Head of caudate nucleus (tissue), 42 donors: Measurements from ENCODE around the gene SNX6.
A peak's percentile ranks its signal among the peaks of the same experiment; 100 is the strongest.
"Not testable (repeated sequence)": the region's sequence is repeated elsewhere in the genome, so short reads cannot be mapped to it uniquely, and the experiment has no call there.

Experiments used
- DNase-seq, 42 donors: peaks; one replicate each; pipeline versions ENCODE4 v3.0.0 to v3.0.0-alpha.2; 2020 to 2021; ENCODE audit warnings: mixed read lengths in 7 of 42
- intact Hi-C: fragments of 100-400 bp; cut with DNase I; formaldehyde crosslinking; loops from one replicate; pipeline ENCODE4 v1.15.0; 2022

SNX6 gene

GRCh38 chr14:34583525-34583924 lies 46.4 kb downstream of the SNX6 start:
- DNase-seq = peak in 1 of 42 donors; percentile 2

GRCh38 chr14:34582117-34582680 lies 47.7 kb downstream of the SNX6 start:
- peak in 1 of 42 donors; percentile 25 for DNase-seq
- intact Hi-C loops = no loop called here

More at GRCh38 chr14:34583525-34583924, 46.4 kb downstream of the SNX6 start:
- intact Hi-C loops = no loop called here

GRCh38 chr14:34580381-34580780 lies 49.6 kb downstream of the SNX6 start:
- intact Hi-C loops = no loop called here
- peak in 3 of 42 donors; percentile 8 to 13 (median 9) for DNase-seq

- DNase-seq = peak in 1 of 42 donors; percentile 12
- intact Hi-C loops = no loop called here
These were observed 58.2 kb downstream of the SNX6 start for GRCh38 chr14:34571771-34572170.

- intact Hi-C loops = no loop called here
- DNase-seq = no peak
These were observed 60.2 kb downstream of the SNX6 start for GRCh38 chr14:34569750-34570149.

- DNase-seq = peak in 2 of 42 donors; percentile 7 to 28
- intact Hi-C loops = no loop called here
These were observed 61.1 kb downstream of the SNX6 start for GRCh38 chr14:34568803-34569202.

- no peak for DNase-seq
- intact Hi-C loops = no loop called here
These were observed 67.2 kb downstream of the SNX6 start for GRCh38 chr14:34562776-34563150.

GRCh38 chr14:34562037-34562775 lies 67.7 kb downstream of the SNX6 start:
- DNase-seq, intact Hi-C loops: not testable (repeated sequence)

GRCh38 chr14:34556498-34556829 lies 73.5 kb downstream of the SNX6 start:
- DNase-seq, intact Hi-C loops: not testable (repeated sequence)

GRCh38 chr14:34555583-34556497 lies 74.1 kb downstream of the SNX6 start:
- DNase-seq, intact Hi-C loops: not testable (repeated sequence)

- peak in 4 of 42 donors; percentile 7 to 34 (median 24) for DNase-seq
- intact Hi-C loops = no loop called here
These were observed 75.3 kb downstream of the SNX6 start for GRCh38 chr14:34554540-34555250.

GRCh38 chr14:34549276-34549966 lies 80.5 kb downstream of the SNX6 start:
- intact Hi-C loops = not testable (repeated sequence)
- peak in 1 of 42 donors; percentile 29 for DNase-seq

GRCh38 chr14:34548472-34548981 lies 81.4 kb downstream of the SNX6 start:
- intact Hi-C loops = no loop called here
- peak in 1 of 42 donors; percentile 30 for DNase-seq

- intact Hi-C loops, DNase-seq: not testable (repeated sequence)
These were observed 82.8 kb downstream of the SNX6 start for GRCh38 chr14:34547136-34547520.

GRCh38 chr14:34546272-34547135 lies 83.4 kb downstream of the SNX6 start:
- DNase-seq, intact Hi-C loops: not testable (repeated sequence)

GRCh38 chr14:34540181-34541059 lies 89.5 kb downstream of the SNX6 start:
- intact Hi-C loops = not testable (repeated sequence)
- peak in 1 of 42 donors; percentile 8 for DNase-seq
